GM18868 (cell line): ENCODE results near the gene AMBRA1.

Experiments
- ATAC-seq: cut with Tn5 transposase; IDR thresholded peaks from one replicate; pipeline ENCODE4 v1.9.1; 2021; ENCODE audit warnings: mild to moderate bottlenecking, moderate library complexity; ENCODE audit not compliant: unreplicated experiment

The AMBRA1 gene

DNA sequence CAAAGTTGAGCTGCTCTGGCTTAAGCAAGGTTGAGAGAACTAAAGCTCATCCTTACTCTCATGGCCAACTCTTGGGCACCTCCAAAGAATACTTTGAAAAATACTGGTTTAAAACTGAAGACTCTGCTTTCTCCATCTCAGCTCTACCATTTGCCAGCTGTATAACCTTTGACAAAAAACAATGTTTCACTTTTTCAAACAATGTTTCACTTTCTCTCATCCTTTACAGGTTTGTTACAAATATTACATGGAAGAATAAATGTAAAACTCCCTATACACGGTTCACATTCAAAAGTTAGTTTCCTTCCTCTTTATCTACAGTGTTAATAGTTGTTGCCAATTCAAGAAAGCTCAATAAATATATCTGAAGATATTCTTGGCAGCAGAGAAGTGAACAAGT is 19.2 kb downstream of the AMBRA1 start:
- no peak for ATAC-seq

GRCh38 chr11:46570790-46571398 is 22.9 kb downstream of the AMBRA1 start:
- no peak for ATAC-seq

DNA sequence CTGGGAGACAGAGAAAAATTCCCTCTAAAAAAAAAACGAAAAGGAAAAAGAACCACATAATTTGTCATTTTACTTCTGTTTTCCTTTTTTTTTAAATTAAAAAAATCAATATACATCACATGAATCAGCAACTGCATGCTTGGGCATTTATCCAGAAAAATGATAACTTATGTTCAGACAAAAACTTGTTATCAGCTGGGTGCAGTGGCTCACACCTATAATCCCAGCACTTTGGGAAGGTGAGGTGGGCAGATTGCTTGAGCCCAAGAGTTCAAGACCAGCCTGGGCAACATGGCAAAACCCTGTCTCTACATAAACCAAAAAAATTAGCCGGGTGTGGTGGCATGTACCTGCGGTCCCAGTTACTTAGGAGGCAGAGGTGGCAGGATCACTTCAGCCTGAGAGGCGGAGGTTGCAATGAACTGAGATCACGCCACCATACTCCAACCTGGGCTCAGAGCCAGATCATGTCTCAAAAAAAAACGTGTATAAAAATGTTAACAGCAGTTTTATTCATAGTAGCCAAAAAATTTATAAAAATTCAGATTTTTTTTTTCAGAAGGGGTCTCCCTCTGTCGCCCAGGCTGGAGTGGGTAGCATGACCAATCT is 28.5 kb downstream of the AMBRA1 start:
- no peak for ATAC-seq

DNA sequence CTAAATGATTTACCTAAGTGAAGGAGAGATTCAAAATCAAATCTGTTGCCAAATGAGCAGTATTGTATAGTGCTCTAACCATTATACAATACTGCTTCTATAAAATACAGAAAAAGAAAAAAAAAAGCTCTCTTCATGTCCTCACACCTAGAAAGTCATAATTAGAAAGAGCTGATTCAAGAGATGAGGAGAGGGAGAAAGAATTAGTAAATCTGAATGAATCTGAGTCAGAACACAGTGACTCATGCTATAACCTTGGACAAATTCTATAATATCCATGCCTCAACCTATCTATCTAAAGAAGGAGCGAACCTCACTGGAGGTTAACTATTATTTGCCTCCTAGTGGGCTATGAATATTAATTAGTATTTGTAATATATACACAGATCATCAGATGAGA is 29.4 kb downstream of the AMBRA1 start:
- no peak for ATAC-seq

DNA sequence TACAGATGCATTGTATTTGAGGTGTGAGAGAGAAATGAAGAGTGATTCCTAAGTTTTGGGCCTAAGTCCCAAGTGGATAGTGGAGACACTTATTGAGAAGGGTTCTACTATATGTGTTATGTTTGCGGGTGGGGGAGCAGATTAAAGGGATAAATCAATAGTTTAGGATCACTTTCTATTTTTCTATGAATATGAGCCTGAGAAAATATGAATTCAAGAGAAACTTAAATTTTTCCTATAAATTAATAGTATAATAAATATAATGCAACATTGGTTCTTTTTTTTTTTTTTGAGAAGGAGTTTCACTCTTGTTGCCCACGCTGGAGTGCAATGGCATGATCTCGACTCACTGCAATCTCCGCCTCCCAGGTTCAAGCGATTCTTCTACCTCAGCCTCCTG is 31.3 kb downstream of the AMBRA1 start:
- ATAC-seq, result no peak

DNA sequence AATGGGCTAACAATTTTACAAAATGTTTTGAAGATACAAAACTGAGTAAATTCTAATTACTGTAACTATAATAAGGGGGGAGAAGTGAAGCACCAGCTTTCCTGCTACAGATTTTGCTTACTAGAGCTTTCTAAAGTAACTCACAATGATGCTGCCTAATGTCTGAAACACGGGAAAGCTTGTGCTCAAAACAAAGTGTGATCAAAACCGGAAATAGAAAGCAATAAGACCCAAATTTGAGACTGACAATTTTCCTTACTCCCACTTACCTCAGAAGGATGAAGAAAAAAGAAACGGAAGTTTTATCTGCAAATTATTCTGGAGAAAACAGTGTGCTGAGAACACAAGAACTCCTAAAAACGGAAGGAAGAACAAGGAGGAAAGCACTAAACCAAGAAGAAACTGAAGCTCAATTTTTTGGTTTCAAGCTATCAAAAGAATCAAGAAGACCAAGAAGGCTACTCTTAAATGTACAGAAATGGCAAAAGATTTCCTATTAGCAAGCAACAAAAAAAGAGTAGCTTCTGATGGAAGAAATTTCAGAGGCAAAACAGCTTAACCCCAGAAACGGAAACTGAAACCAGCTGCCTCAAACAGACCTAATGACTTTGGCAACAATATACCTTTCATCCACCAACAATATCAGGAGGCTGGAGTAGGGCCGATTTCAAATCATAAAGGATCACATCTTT is 33.4 kb downstream of the AMBRA1 start:
- peak; percentile 63 for ATAC-seq

DNA sequence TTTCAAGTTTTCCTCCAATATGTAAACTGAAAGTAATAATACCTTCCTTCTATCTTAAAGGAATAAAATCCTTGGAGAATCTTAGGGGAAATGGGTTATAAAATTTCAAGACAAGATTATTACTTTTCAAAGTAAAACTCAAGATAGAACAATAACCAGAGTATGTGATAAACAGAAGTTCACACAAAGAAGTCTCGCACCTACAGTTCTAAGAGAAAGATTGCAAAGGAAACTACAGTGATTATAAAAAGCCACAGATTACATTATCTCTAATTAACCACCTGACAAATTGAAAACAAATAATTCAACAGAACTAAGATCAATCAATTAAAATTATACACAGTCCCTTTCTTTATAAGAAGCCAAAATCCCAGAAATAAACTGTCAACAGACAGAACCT is 34.0 kb downstream of the AMBRA1 start:
- no peak for ATAC-seq

GRCh38 chr11:46557684-46558151 is 36.1 kb downstream of the AMBRA1 start:
- no peak for ATAC-seq

DNA sequence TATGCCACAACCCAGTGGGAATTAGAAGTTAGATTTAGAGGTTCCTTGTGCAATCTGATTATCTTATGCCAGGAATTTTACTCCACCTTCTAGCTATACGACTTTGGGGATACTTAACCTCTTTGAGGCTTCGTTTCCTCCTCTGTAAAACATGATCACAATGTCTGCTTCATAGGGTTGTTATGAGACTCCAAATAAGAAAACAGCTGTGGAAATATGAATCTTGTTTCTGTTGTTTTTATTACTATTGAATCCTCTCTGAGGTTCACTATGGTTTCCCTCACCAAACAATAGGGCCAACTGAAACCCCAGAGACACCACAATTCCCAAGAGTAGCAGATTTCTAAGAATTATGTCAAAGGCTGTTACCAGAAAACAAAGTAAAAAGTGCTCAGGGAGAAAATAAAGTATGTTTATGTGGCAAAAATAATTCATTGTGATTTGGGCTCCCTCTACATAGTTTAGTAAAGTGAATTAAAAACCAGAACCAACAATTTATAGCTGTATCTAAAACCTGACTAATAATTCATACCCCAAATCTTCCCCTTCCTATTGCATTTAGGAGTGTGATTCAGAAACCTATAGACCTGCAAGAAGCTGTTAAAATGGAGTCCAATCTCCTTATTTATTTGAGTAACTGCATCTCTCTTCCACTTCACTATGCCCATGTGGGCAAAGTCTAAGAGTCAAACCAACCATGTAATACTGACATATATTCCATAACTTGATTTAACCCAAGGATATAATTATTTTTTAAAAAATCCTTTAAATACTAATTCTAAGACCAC is 38.4 kb downstream of the AMBRA1 start:
- ATAC-seq, result peak; percentile 59

- ATAC-seq, result no peak
These were observed 39.3 kb downstream of the AMBRA1 start for GRCh38 chr11:46554213-46555147.

DNA sequence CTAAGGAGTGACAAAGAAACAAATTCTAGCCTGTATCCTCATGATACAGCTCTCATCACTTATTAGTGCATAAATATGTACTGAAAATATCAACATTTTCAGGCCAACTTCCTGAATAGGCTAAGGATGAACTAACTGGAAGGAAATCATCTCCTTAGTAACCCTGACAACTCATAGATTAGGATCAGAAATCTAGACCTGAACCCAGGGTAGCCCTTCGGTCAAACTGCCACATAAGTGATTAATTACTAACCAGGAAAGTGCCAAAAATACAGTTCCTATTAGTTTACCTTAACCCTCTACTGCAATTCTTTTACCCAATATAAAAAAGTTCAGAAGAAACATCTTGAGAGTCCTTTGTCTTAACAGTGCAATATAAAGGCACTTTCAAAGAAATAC is 40.0 kb downstream of the AMBRA1 start:
- ATAC-seq, result no peak

- no peak for ATAC-seq
These were observed 42.6 kb downstream of the AMBRA1 start for GRCh38 chr11:46551261-46551660.

- ATAC-seq, result no peak
These were observed 46.2 kb downstream of the AMBRA1 start for GRCh38 chr11:46547579-46547978.

DNA sequence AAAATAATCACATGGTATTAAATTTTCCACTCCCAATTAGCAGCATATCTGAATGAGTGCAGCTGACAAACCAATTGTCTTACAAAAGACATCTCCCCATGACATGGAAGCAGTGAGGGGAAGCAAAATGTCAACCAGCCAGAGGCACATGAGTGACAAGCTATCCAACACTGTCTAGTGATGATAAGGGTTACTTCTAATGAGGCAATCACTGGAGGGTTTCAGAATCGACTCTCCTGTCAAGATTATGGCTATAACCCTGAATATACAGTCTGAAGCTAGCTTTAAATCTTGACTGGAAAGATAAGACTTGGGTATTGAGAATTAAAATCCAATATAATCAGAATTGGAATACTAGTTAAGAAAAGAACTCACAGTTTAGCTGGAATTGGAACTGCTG is 50.3 kb downstream of the AMBRA1 start:
- no peak for ATAC-seq

DNA sequence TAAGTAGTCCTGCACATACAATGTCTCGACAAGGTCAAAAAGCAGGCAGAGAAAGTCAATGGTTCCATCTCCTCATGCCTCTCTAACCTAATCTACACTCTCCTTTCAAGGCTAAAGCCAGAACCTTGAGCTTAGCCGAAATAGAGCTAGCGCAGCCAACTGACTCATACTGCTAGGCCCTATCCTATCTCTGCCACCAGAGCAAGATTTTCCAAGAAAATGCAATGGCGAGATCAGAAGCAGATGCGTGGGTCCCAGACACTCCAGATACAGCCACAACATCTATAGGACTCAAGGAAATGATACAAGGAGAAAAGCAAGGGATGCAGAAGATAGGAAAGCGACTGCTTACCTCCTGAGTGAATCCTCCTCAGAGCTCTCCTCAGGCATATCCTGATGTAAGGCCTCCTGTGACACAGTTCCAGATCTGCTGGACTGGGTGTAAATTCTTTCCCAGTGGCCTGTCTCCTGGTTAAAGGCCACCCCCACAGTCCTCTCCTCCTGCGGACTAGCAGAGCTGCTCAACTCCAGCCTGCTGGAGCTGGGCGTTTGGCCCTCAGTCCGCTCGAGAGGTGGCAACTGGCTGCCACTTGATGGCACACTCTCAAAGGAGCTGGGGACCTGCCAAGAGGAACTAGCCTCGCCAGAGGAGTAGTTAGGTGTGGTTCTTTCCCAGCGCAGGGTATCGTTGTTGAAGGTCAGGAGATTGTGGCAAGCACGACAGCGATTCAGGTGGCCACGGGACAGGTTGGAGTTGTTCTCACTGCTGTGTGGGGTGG is 52.0 kb downstream of the AMBRA1 start:
- ATAC-seq, result no peak

- no peak for ATAC-seq
These were observed 53.0 kb downstream of the AMBRA1 start for GRCh38 chr11:46540807-46541206.

DNA sequence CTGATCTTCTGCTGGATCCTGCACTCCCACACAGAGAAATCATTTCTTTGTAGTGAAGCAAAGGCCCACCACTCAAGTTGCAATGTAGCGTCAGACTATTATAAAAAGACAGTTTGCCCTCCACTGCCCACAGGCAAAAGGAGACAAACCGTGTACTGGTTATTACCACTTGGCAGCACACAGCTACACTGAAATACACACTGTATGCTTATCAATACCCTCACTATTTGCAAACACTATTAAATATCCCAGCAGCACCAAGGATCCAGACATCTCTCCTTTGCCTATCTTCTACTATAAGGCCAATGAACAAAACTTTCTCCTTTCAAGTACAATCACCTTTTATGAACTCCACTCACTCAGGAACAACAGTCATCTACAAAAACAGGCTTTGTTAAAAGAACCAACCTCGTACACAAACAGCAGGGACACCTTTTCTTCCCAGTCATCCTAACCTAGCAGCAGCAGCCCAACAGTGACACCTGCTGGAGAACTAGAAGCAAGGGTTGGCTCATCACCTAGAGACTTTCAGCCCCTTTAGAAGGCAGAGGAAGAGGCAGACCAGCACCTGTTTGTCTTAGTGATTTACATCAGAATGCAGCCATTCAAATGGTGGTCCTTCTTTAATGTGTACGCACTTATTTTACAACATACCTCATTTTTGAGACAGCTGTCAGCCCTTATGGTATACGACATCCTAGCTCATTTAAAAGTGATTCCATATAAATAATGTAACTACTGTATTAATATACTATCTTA is 56.1 kb downstream of the AMBRA1 start:
- ATAC-seq, result peak; percentile 55

GRCh38 chr11:46537121-46537520 is 56.7 kb downstream of the AMBRA1 start:
- ATAC-seq, result no peak

DNA sequence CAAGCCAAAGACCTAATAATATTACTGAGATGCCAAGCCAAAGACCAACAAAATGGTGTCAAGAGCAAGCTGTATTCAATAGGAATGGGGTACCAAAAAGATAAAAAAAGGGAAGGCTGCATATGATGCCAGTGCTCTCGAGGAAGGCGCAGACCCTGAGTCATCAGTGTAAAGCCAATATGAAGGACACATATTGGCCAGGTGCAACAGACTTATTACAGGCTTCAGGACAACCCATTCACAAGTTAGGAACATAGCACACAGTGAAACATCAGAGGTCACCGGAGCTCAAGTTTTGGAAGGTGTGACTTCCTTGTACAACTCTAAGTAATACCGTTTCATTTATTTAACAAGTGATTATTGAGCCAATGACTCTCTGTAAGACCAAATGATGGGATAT is 58.1 kb downstream of the AMBRA1 start:
- ATAC-seq, result no peak
